K562 (cell line): ENCODE results near the gene SEC14L2. TPM values are rescaled to one million over a fixed set of nuclear protein-coding genes. Genes with fewer than 3 reads are reported as not detected.
A peak's percentile ranks its signal among the peaks of the same experiment; 100 is the strongest.

ENCODE experiments used
- ATAC-seq: fragments of 200-7000 bp; cut with Tn5 transposase; 3 replicates; pipeline ENCODE4 v1.9.1; 2020; ENCODE audit warnings: moderate library complexity
- BruUV-seq: library from RNA; stranded (reverse); fragments of 400-500 nt; replicated peaks from 2 replicates; lab custom pipeline; 2021; lab: Mats Ljungman, UMichigan
- CTCF ChIA-PET: fragments of 300-600 bp; formaldehyde crosslinking; extraction: SDS; loops from one replicate; lab custom pipeline; 2021; ENCODE audit warnings: low intra/inter-chr PET ratio; lab: Yijun Ruan, JAX
- POLR2A ChIA-PET: fragments of 300-600, 350-650 bp; sonication (Branson Sonifier 250); formaldehyde crosslinking; extraction: SDS; loops from one replicate; lab custom pipeline; 2021; ENCODE audit warnings: antibody characterized with exemption, inconsistent platforms; lab: Yijun Ruan, JAX
- DNase-seq, 4 experiments: peaks; one replicate each; pipeline versions ENCODE4 v3.0.0 to v3.0.0-alpha.2; 2011 to 2018; ENCODE audit warnings: low spot score in 3 of 4, mixed read lengths in 3 of 4; ENCODE audit errors: extremely low read depth in 1 of 4
- FAIRE-seq: peaks from 2 replicates; lab custom pipeline; 2011; peaks lifted over from hg19 to GRCh38; lab: Jason Lieb, UNC
- H2AFZ ChIP-seq: 2 replicates; pipeline ENCODE4 v1.6.0; 2011; ENCODE audit warnings: low read depth, low read length, control low read depth, inconsistent platforms
- H3K27ac ChIP-seq: fragments of 200-600 bp; 3 replicates; pipeline ENCODE4 v1.8.0; 2011; ENCODE audit warnings: low read depth, mild to moderate bottlenecking, control low read depth, inconsistent platforms, low read length, moderate library complexity, mixed read lengths; ENCODE audit errors: extremely low read depth
- H3K27me3 ChIP-seq, 2 experiments: fragments of 300-600 bp in 1 of 2; 2 replicates in 1 of 2; 3 replicates in 1 of 2; pipeline versions ENCODE4 v1.6.0 to v1.8.0; 2011; ENCODE audit warnings: inconsistent platforms in 2 of 2, low read length in 2 of 2, mild to moderate bottlenecking in 1 of 2, mixed read lengths in 1 of 2, moderate library complexity in 1 of 2; ENCODE audit not compliant: control insufficient read depth in 2 of 2, insufficient read depth in 2 of 2
- H3K36me3 ChIP-seq: fragments of 300-600 bp; 3 replicates; pipeline ENCODE4 v1.8.0; 2011; ENCODE audit warnings: mild to moderate bottlenecking, low read length, inconsistent platforms; ENCODE audit not compliant: control insufficient read depth, insufficient read depth
- H3K4me1 ChIP-seq, 2 experiments: fragments of 200-600 bp in 1 of 2; replicated peaks in 1 of 2; 2 replicates in 1 of 2; 3 replicates in 1 of 2; pipeline versions ENCODE4 v1.5.1 to v1.8.0; 2011; ENCODE audit warnings: inconsistent platforms in 2 of 2, low read length in 2 of 2, mild to moderate bottlenecking in 1 of 2, mixed read lengths in 1 of 2, moderate library complexity in 1 of 2; ENCODE audit not compliant: control insufficient read depth in 2 of 2, insufficient read depth in 2 of 2
- H3K4me2 ChIP-seq: 2 replicates; pipeline ENCODE4 v1.6.1; 2011; ENCODE audit warnings: low read length, control low read depth, inconsistent platforms, mixed read lengths; ENCODE audit not compliant: insufficient read depth
- H3K4me3 ChIP-seq: fragments of 200-600 bp; sonication (generic), shearing (Covaris generic); 2 replicates; pipeline ENCODE4 v1.5.1; 2016; ENCODE audit warnings: control low read depth, inconsistent platforms
- H3K79me2 ChIP-seq: fragments of 200-600 bp; 3 replicates; pipeline ENCODE4 v1.8.0; 2011; ENCODE audit warnings: low read length, inconsistent platforms; ENCODE audit not compliant: control insufficient read depth, insufficient read depth
- H3K9ac ChIP-seq, 2 experiments: 2 replicates each; pipeline versions ENCODE4 v1.6.0 to v1.6.1; 2011; ENCODE audit warnings: low read depth in 2 of 2, low read length in 2 of 2, control low read depth in 1 of 2, inconsistent platforms in 1 of 2, mild to moderate bottlenecking in 1 of 2, mixed read lengths in 1 of 2; ENCODE audit not compliant: insufficient read depth in 1 of 2
- H3K9me1 ChIP-seq: one replicate; pipeline ENCODE4 v1.6.0; 2011; ENCODE audit warnings: inconsistent platforms, mild to moderate bottlenecking, low read length, moderate library complexity; ENCODE audit not compliant: control insufficient read depth, insufficient read depth
- H3K9me3 ChIP-seq: replicated peaks from 2 replicates; pipeline ENCODE4 v1.5.1; 2011; ENCODE audit warnings: low read depth, low read length, inconsistent platforms; ENCODE audit not compliant: control insufficient read depth, insufficient read depth
- H4K20me1 ChIP-seq: replicated peaks from 2 replicates; pipeline ENCODE4 v1.6.1; 2011; ENCODE audit warnings: low read length, inconsistent platforms, mixed read lengths; ENCODE audit not compliant: control insufficient read depth, insufficient read depth
- CREB5 ChIP-seq: fragments of 250-450 bp; sonication (Bioruptor Pico); IDR thresholded peaks from 2 replicates; pipeline ENCODE4 v1.5.0; 2020; ENCODE audit warnings: mild to moderate bottlenecking
- EHMT2 ChIP-seq: fragments of 450-650 bp; IDR thresholded peaks from 2 replicates; pipeline ENCODE4 v1.6.1; 2018; ENCODE audit warnings: antibody characterized with exemption
- LEF1 ChIP-seq: fragments of 450-650 bp; IDR thresholded peaks from 2 replicates; pipeline ENCODE4 v1.6.1; 2016; ENCODE audit warnings: mild to moderate bottlenecking
- RBBP5 ChIP-seq: fragments of 200-600 bp; sonication (generic); IDR thresholded peaks from 2 replicates; pipeline ENCODE4 v1.6.1; 2012; ENCODE audit warnings: borderline replicate concordance, mild to moderate bottlenecking, low read length, control low read depth, inconsistent platforms; ENCODE audit not compliant: insufficient read depth, poor library complexity, severe bottlenecking
- RREB1 ChIP-seq: fragments of 250-450 bp; sonication (Bioruptor Pico); IDR thresholded peaks from 2 replicates; pipeline ENCODE4 v1.4.0; 2020
- ZBTB11 ChIP-seq, 3 experiments: fragments of 200-800 bp in 1 of 3; fragments of 250-450 bp in 1 of 3; fragments of 450-650 bp in 1 of 3; sonication (Bioruptor Pico) in 1 of 3; sonication (Bioruptor generic) in 1 of 3; formaldehyde crosslinking in 1 of 3; IDR thresholded peaks; 2 replicates each; pipeline versions ENCODE4 v1.6.1 to v1.8.0; 2016 to 2022; ENCODE audit warnings: mild to moderate bottlenecking in 2 of 3, missing genetic modification characterization in 2 of 3, missing compliant biosample characterization in 1 of 3, moderate library complexity in 1 of 3
- ZNF764 ChIP-seq: fragments of 250-450 bp; sonication (Bioruptor Pico); IDR thresholded peaks from 2 replicates; pipeline ENCODE4 v1.4.0; 2020; ENCODE audit warnings: low read depth, mild to moderate bottlenecking, moderate library complexity
- WGBS: fragments of 100-300 bp; shearing (Covaris generic); methylation state at CpG from one replicate; pipeline ENCODE4 v1.1.6; 2016; ENCODE audit warnings: low coverage, mixed read lengths; ENCODE audit not compliant: insufficient coverage; ENCODE audit errors: missing lambda C conversion rate; 5-methylcytosine and 5-hydroxymethylcytosine counted together
- in situ Hi-C: fragments of 300-500 bp; cut with MboI; formaldehyde crosslinking; loops from 4 replicates; pipeline ENCODE4 v1.15.0; 2018; ENCODE audit warnings: inconsistent platforms, mixed read lengths
- intact Hi-C: fragments of 100-400 bp; cut with micrococcal nuclease; formaldehyde crosslinking; loops from 2 replicates; pipeline ENCODE4 v1.14.2; 2022
- polyA plus RNA-seq, 8 experiments: library from polyadenylated mRNA; depleted of rRNA in 4 of 8; stranded (reverse) in 5 of 8; unstranded in 3 of 8; fragments of >200 nt; fragmentation: Nextera tagmentation in 2 of 8; fragmentation: Illumina TruSeq in 1 of 8; extraction: Ambion mirVana in 2 of 8; extraction: Trizol in 1 of 8; gene quantifications; 2 replicates each; pipeline versions ENCODE4 v1.2.1 to v1.2.3, GENCODE V29; 2011 to 2014; ENCODE audit warnings: inconsistent platforms in 1 of 8, missing spikeins in 1 of 8
- total RNA-seq, 7 experiments: library from RNA; depleted of rRNA in 6 of 7; stranded (reverse); fragments of >200 nt in 6 of 7; fragmentation: Illumina TruSeq in 2 of 7; extraction: Trizol in 2 of 7; gene quantifications; 2 replicates each; pipeline versions ENCODE4 v1.2.1 to v1.2.3, GENCODE V29; 2011 to 2021; ENCODE audit warnings: low replicate concordance in 1 of 7

SEC14L2 gene
- total and polyA plus RNA-seq, 9 of the 15 experiments (the other 6 are each of a cell fraction or from before 2014, with no cell fraction given), result 0.03 to 0.17 (median 0.10) TPM

- no peak for TF ChIP-seq LEF1
- TF ChIP-seq RBBP5, result no peak
Measured at GRCh38 chr22:30457981-30458380, 61.2 kb downstream of the SEC14L2 start (continued).

- no peak overlapping the region for H3K9ac ChIP-seq
- H2AFZ ChIP-seq, result no peak overlapping the region
- intact Hi-C loops (no loop called here), in situ Hi-C loops (no loop called here)
- no peaks in the 10 kb centered on the region; a peak in 1 of 5 replicates for H3K4me1 ChIP-seq
- 0% methylated on average over 4 of the region's 4 CpGs for WGBS
- no peaks in the 10 kb centered on the region for H3K36me3 ChIP-seq
- H3K4me3 ChIP-seq, result no peak overlapping the region
- no TSS peak for BruUV-seq
- no peaks in the 10 kb centered on the region for H4K20me1 ChIP-seq
- H3K4me2 ChIP-seq, result no peak overlapping the region
- CTCF ChIA-PET, result no interaction called here
- H3K27me3 ChIP-seq, result peaks cover 0 to 5% of the 10 kb centered on the region in 2 experiments; a peak in 1 of 5 replicates
- no peaks in the 10 kb centered on the region for H3K79me2 ChIP-seq
- DNase-seq (peak in 3 of 4 experiments; percentile 21 to 47 (median 41)), FAIRE-seq (peak; percentile 51), ATAC-seq (peak; percentile 79)
- H3K9me1 ChIP-seq, result no peaks in the 10 kb centered on the region
- POLR2A ChIA-PET, result interaction anchor here (1.0 kb wide), 1 partner anchor 57 kb away, joined by 3 read pairs; no protein-coding TSS in a partner anchor
- no peak overlapping the region for H3K27ac ChIP-seq
- no peaks in the 10 kb centered on the region for H3K9me3 ChIP-seq
- TF ChIP-seq CREB5 (CRISPR knock-in tag) (no peak), ZNF764 (no peak), EHMT2 (peak; percentile 97), ZBTB11 (CRISPR knock-in tag; IDR thresholded peaks at IDR 0.05) (no peak), RREB1 (CRISPR knock-in tag) (no peak)
Measured at GRCh38 chr22:30459181-30460052, 62.6 kb downstream of the SEC14L2 start.
